HG03108 (cell line): Measurements from ENCODE around the gene DNAAF5.
"Not testable (repeated sequence)": the region's sequence is repeated elsewhere in the genome, so short reads cannot be mapped to it uniquely, and the experiment has no call there.

ENCODE experiments used
- ATAC-seq: cut with Tn5 transposase; IDR thresholded peaks from one replicate; pipeline ENCODE4 v1.9.1; 2021; ENCODE audit warnings: moderate library complexity; ENCODE audit not compliant: unreplicated experiment

The DNAAF5 gene

GRCh38 chr7:745431-746154 lies 19.1 kb downstream of the DNAAF5 start:
- no peak for ATAC-seq

GRCh38 chr7:746155-747061 lies 19.9 kb downstream of the DNAAF5 start:
- ATAC-seq, result no peak

GRCh38 chr7:747186-747585 lies 20.7 kb downstream of the DNAAF5 start:
- ATAC-seq, result no peak

GRCh38 chr7:748446-748845 lies 21.9 kb downstream of the DNAAF5 start:
- no peak for ATAC-seq

GRCh38 chr7:749140-749551 lies 22.6 kb downstream of the DNAAF5 start:
- ATAC-seq, result no peak

GRCh38 chr7:750111-750905 lies 23.8 kb downstream of the DNAAF5 start:
- no peak for ATAC-seq

GRCh38 chr7:751826-752225 lies 25.3 kb downstream of the DNAAF5 start:
- ATAC-seq, result no peak

- not testable (repeated sequence) for ATAC-seq
Measured at GRCh38 chr7:752256-752655, 25.8 kb downstream of the DNAAF5 start.

GRCh38 chr7:753190-753589 lies 26.7 kb downstream of the DNAAF5 start:
- ATAC-seq, result no peak

- no peak for ATAC-seq
Measured at GRCh38 chr7:754531-755412, 28.3 kb downstream of the DNAAF5 start.

GRCh38 chr7:755413-755805 lies 28.9 kb downstream of the DNAAF5 start:
- no peak for ATAC-seq

- no peak for ATAC-seq
Measured at GRCh38 chr7:756231-756927, 29.9 kb downstream of the DNAAF5 start.

- ATAC-seq, result no peak
Measured at GRCh38 chr7:756928-757560, 30.5 kb downstream of the DNAAF5 start.

GRCh38 chr7:757741-758163 lies 31.3 kb downstream of the DNAAF5 start:
- no peak for ATAC-seq

- ATAC-seq, result no peak
Measured at GRCh38 chr7:759569-759968, 33.1 kb downstream of the DNAAF5 start.

GRCh38 chr7:760006-760405 lies 33.5 kb downstream of the DNAAF5 start:
- ATAC-seq, result no peak

- ATAC-seq, result no peak
Measured at GRCh38 chr7:761101-761500, 34.6 kb downstream of the DNAAF5 start.

GRCh38 chr7:761631-762030 lies 35.1 kb downstream of the DNAAF5 start:
- ATAC-seq, result no peak

GRCh38 chr7:762885-763284 lies 36.4 kb downstream of the DNAAF5 start:
- ATAC-seq, result no peak
